ENCODE data around the gene TNNT1.

- no peak for TF ChIP-seq ZBTB7A (IDR thresholded peaks at IDR 0.05; ENCODE audit: low read depth)
- TF ChIP-seq TEAD4 (IDR thresholded peaks at IDR 0.05): no peak
- TF ChIP-seq REST (IDR thresholded peaks at IDR 0.05; ENCODE audit: low read depth): no peak
- TF ChIP-seq YY1 (IDR thresholded peaks at IDR 0.05; ENCODE audit: low read depth): no peak
- no peak for TF ChIP-seq TAF1 (IDR thresholded peaks at IDR 0.05; ENCODE audit: low read depth)
- TF ChIP-seq CEBPB (IDR thresholded peaks at IDR 0.05): no peak
- TF ChIP-seq RAD21 (IDR thresholded peaks at IDR 0.05; ENCODE audit: low read depth): no peak
- no peak for TF ChIP-seq MAX (IDR thresholded peaks at IDR 0.05)
- no peak for TF ChIP-seq EGR1 (IDR thresholded peaks at IDR 0.05)
- TF ChIP-seq TCF12 (IDR thresholded peaks at IDR 0.05; ENCODE audit: low read depth): no peak
- no peak for TF ChIP-seq FOXM1 (IDR thresholded peaks at IDR 0.05; ENCODE audit: borderline replicate concordance, low read depth)
- no peak for TF ChIP-seq USF1 (IDR thresholded peaks at IDR 0.05)
These were observed 61.0 kb downstream of the TNNT1 start for GRCh38 chr19:55088021-55088451.
